ENCODE results near the gene FMC1. TPM values are rescaled to one million over a fixed set of nuclear protein-coding genes. Genes with fewer than 3 reads are reported as not detected.
A peak's percentile ranks its signal among the peaks of the same experiment; 100 is the strongest.

The FMC1 gene
- total RNA-seq, 1 donor from 2014 or later: 6.2 TPM

- Mint-ChIP-seq H3K4me3 (ENCODE audit: unreplicated experiment) (peak overlapping the region; percentile 96), H3K27ac (ENCODE audit: unreplicated experiment) (peak overlapping the region; percentile 100), H3K4me1 (ENCODE audit: low read depth) (peaks cover 41% of the 10 kb centered on the region), H3K9me3 (ENCODE audit: low read depth) (no peaks in the 10 kb centered on the region), H3K27me3 (ENCODE audit: low read depth) (no peaks in the 10 kb centered on the region), H3K36me3 (ENCODE audit: low read depth) (peaks cover 2% of the 10 kb centered on the region)
- no peak for TF ChIP-seq CTCF (IDR thresholded peaks at IDR 0.05)
- peak; percentile 98 for DNase-seq (ENCODE audit: low spot score)
These were observed 19.2 kb downstream of the FMC1 start for GRCh38 chr7:139360210-139360947.

GRCh38 chr7:139360948-139361307 lies 19.8 kb downstream of the FMC1 start:
- H3K27me3 Mint-ChIP-seq (ENCODE audit: low read depth): no peaks in the 10 kb centered on the region

GRCh38 chr7:139361523-139361922 lies 20.4 kb downstream of the FMC1 start:
- DNase-seq (ENCODE audit: low spot score): no peak
- TF ChIP-seq CTCF (IDR thresholded peaks at IDR 0.05): no peak
- Mint-ChIP-seq H3K27ac (ENCODE audit: unreplicated experiment) (peak overlapping the region; percentile 100), H3K36me3 (ENCODE audit: low read depth) (peaks cover 2% of the 10 kb centered on the region), H3K9me3 (ENCODE audit: low read depth) (no peaks in the 10 kb centered on the region), H3K4me3 (ENCODE audit: unreplicated experiment) (peak overlapping the region; percentile 96), H3K4me1 (ENCODE audit: low read depth) (peaks cover 52% of the 10 kb centered on the region), H3K27me3 (ENCODE audit: low read depth) (no peaks in the 10 kb centered on the region)

More at GRCh38 chr7:139360948-139361307, 19.8 kb downstream of the FMC1 start:
- Mint-ChIP-seq H3K4me3 (ENCODE audit: unreplicated experiment) (peak overlapping the region; percentile 96), H3K4me1 (ENCODE audit: low read depth) (peaks cover 46% of the 10 kb centered on the region), H3K36me3 (ENCODE audit: low read depth) (peaks cover 2% of the 10 kb centered on the region), H3K27ac (ENCODE audit: unreplicated experiment) (peak overlapping the region; percentile 100), H3K9me3 (ENCODE audit: low read depth) (no peaks in the 10 kb centered on the region)
- DNase-seq (ENCODE audit: low spot score): no peak
- no peak for TF ChIP-seq CTCF (IDR thresholded peaks at IDR 0.05)

GRCh38 chr7:139362302-139362701 lies 21.2 kb downstream of the FMC1 start:
- TF ChIP-seq CTCF (IDR thresholded peaks at IDR 0.05): no peak
- no peak overlapping the region for H3K4me3 Mint-ChIP-seq (ENCODE audit: unreplicated experiment)
- H3K36me3 Mint-ChIP-seq (ENCODE audit: low read depth): peaks cover 2% of the 10 kb centered on the region
- no peaks in the 10 kb centered on the region for H3K27me3 Mint-ChIP-seq (ENCODE audit: low read depth)
- DNase-seq (ENCODE audit: low spot score): no peak
- peaks cover 54% of the 10 kb centered on the region for H3K4me1 Mint-ChIP-seq (ENCODE audit: low read depth)
- peak overlapping the region; percentile 85 for H3K27ac Mint-ChIP-seq (ENCODE audit: unreplicated experiment)
- H3K9me3 Mint-ChIP-seq (ENCODE audit: low read depth): no peaks in the 10 kb centered on the region

GRCh38 chr7:139362981-139363380 lies 21.8 kb downstream of the FMC1 start:
- H3K9me3 Mint-ChIP-seq (ENCODE audit: low read depth): no peaks in the 10 kb centered on the region
- H3K4me3 Mint-ChIP-seq (ENCODE audit: unreplicated experiment): peak overlapping the region; percentile 16
- peaks cover 2% of the 10 kb centered on the region for H3K36me3 Mint-ChIP-seq (ENCODE audit: low read depth)
- TF ChIP-seq CTCF (IDR thresholded peaks at IDR 0.05): no peak
- H3K4me1 Mint-ChIP-seq (ENCODE audit: low read depth): peaks cover 59% of the 10 kb centered on the region
- H3K27me3 Mint-ChIP-seq (ENCODE audit: low read depth): no peaks in the 10 kb centered on the region
- peak overlapping the region; percentile 80 for H3K27ac Mint-ChIP-seq (ENCODE audit: unreplicated experiment)
- DNase-seq (ENCODE audit: low spot score): no peak
